Measurements from ENCODE around the gene IGLL5. TPM values are rescaled to one million over a fixed set of nuclear protein-coding genes. Genes with fewer than 3 reads are reported as not detected.

IGLL5 gene
- total RNA-seq, 1 experiment from 2014 or later, result not detected

DNA sequence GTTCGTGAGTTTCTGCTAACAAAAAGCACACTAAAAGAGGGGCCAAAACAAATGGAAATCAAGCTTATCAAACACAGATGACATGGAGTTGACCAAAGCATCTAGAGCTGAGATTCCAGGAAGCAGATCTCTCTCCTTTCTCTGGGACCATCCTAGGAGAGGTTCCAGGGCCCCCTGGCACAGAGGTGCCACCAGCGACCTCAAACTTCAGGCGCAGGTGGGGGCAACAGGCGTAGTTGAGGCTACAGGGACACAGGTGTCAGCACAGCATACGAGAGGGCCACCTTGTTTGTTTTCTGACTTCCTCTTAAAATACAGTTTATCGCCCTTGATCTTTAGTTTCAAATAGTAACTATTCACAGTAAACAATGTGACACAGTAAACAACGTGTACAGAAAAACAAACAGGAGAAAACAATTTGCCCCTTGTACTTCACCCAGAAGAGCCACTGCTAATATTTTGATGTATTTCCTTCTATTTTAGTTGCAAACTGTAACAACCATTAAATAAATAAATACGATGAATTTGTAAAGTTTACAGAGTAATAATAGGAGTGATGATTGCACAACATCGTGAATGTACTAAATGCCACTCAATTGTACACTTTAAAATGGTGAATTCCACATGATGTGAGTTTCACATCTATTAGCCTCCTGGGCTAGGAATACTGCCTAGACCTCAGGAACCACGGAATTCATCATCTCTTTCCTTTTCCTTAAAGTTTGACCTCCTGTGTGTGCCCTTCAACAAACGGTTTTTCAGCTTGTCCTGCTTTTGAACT is 52.2 kb downstream of the IGLL5 start:
- Histone ChIP-seq H3K4me2 (ENCODE audit: low read length) (no peak overlapping the region), H3K9ac (ENCODE audit: low read length) (no peak overlapping the region), H3K9me2 (replicated peaks; ENCODE audit: low read length) (no peaks in the 10 kb centered on the region), H2AFZ (ENCODE audit: low read length) (no peak overlapping the region), H3K4me3 (ENCODE audit: low read length) (no peak overlapping the region), H3K9me3 (ENCODE audit: low read length) (no peaks in the 10 kb centered on the region), H4K20me1 (ENCODE audit: low read length) (no peaks in the 10 kb centered on the region), H3K79me2 (ENCODE audit: low read length) (no peaks in the 10 kb centered on the region), H3K4me1 (ENCODE audit: insufficient read depth, low read length) (no peaks in the 10 kb centered on the region), H3K27me3 (ENCODE audit: low read length) (no peaks in the 10 kb centered on the region), H3F3A (ENCODE audit: low read length, unreplicated experiment) (no peaks in the 10 kb centered on the region), H3K27ac (ENCODE audit: low read length) (no peak overlapping the region), H3K36me3 (ENCODE audit: low read depth, low read length) (no peaks in the 10 kb centered on the region)
- intact Hi-C loops (cut with micrococcal nuclease), result no loop called here
- ChIA-PET POLR2A (ENCODE audit: unreplicated experiment) (no interaction called here), CTCF (no interaction called here)
- ATAC-seq (no peak), DNase-seq (no peak)
- BruUV-seq (replicated peaks), result no TSS peak
- no peak for TF ChIP-seq EZH2phosphoT487 (IDR thresholded peaks at IDR 0.05; ENCODE audit: borderline replicate concordance, low read length)
- TF ChIP-seq EZH2 (IDR thresholded peaks at IDR 0.05; ENCODE audit: low read length, unreplicated experiment), result no peak
- TF ChIP-seq, protein P1, sequence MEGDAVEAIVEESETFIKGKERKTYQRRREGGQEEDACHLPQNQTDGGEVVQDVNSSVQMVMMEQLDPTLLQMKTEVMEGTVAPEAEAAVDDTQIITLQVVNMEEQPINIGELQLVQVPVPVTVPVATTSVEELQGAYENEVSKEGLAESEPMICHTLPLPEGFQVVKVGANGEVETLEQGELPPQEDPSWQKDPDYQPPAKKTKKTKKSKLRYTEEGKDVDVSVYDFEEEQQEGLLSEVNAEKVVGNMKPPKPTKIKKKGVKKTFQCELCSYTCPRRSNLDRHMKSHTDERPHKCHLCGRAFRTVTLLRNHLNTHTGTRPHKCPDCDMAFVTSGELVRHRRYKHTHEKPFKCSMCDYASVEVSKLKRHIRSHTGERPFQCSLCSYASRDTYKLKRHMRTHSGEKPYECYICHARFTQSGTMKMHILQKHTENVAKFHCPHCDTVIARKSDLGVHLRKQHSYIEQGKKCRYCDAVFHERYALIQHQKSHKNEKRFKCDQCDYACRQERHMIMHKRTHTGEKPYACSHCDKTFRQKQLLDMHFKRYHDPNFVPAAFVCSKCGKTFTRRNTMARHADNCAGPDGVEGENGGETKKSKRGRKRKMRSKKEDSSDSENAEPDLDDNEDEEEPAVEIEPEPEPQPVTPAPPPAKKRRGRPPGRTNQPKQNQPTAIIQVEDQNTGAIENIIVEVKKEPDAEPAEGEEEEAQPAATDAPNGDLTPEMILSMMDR (conservative IDR thresholded peaks at IDR 0.05; ENCODE audit: low read depth, low read length), result no peak

DNA sequence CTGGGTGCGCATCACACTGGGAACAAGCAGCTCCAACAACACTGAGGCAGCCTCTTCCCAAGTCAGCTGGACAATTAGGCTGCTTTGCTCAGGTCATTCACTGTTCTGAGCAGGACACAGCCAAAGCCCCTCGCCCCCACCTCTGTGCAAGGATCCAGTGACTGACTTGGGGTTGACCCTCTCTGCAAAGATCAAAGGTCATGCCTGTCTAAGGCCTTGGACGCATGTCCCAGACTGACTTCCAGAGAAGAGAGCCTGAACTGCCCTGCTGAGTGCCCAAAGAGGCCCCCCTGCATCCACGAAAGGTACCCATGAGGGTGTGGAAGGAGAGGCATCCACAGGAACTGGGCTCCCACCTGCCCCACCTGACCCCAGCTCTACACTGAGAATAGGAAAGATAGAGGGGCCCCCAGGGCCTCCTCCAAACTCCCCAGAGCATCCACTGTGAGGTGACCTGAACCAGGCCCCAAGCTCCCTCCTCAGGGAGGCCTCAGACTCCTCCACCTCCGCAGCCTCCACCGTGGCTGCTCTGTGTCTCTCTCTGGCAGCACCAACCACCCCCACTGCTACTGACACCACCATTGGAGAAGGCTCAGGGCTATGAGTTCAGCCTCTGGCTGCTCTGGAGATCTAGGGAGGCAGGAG is 53.5 kb downstream of the IGLL5 start:
- ATAC-seq (no peak), DNase-seq (no peak)
- CTCF ChIA-PET, result interaction anchor here (0.6 kb wide), 1 partner anchor 67 kb away, joined by 3 read pairs; no protein-coding TSS in a partner anchor
- no peaks in the 10 kb centered on the region for H3K9me2 ChIP-seq (replicated peaks; ENCODE audit: low read length)
- H2AFZ ChIP-seq (ENCODE audit: low read length), result no peak overlapping the region
- H3K4me2 ChIP-seq (ENCODE audit: low read length), result no peak overlapping the region
- H3K4me1 ChIP-seq (ENCODE audit: insufficient read depth, low read length), result no peaks in the 10 kb centered on the region
- intact Hi-C loops (cut with micrococcal nuclease), result no loop called here
- H3K9me3 ChIP-seq (ENCODE audit: low read length), result no peaks in the 10 kb centered on the region
- no peaks in the 10 kb centered on the region for H3F3A ChIP-seq (ENCODE audit: low read length, unreplicated experiment)
- H3K4me3 ChIP-seq (ENCODE audit: low read length), result no peak overlapping the region
- no peak overlapping the region for H3K27ac ChIP-seq (ENCODE audit: low read length)
- H3K36me3 ChIP-seq (ENCODE audit: low read depth, low read length), result no peaks in the 10 kb centered on the region
- no peaks in the 10 kb centered on the region for H4K20me1 ChIP-seq (ENCODE audit: low read length)
- no peak overlapping the region for H3K9ac ChIP-seq (ENCODE audit: low read length)
- no TSS peak for BruUV-seq (replicated peaks)
- H3K27me3 ChIP-seq (ENCODE audit: low read length), result no peaks in the 10 kb centered on the region; the same call in 1 of the 2 replicates
- TF ChIP-seq, protein P1 (conservative IDR thresholded peaks at IDR 0.05; ENCODE audit: low read depth, low read length), result no peak
- TF ChIP-seq EZH2phosphoT487 (IDR thresholded peaks at IDR 0.05; ENCODE audit: borderline replicate concordance, low read length) (no peak), EZH2 (IDR thresholded peaks at IDR 0.05; ENCODE audit: low read length, unreplicated experiment) (no peak)
- POLR2A ChIA-PET (ENCODE audit: unreplicated experiment), result no interaction called here
- no peaks in the 10 kb centered on the region for H3K79me2 ChIP-seq (ENCODE audit: low read length)

All from PC-3 (cell line).